Limb (tissue), 2 donors: ENCODE results near the gene C11orf52.

Experiments used
- DNase-seq, 2 donors: peaks; one replicate each; pipeline ENCODE4 v3.0.0-alpha.2; 2016; ENCODE audit errors: extremely low spot score in 2 of 2

Gene C11orf52

DNA sequence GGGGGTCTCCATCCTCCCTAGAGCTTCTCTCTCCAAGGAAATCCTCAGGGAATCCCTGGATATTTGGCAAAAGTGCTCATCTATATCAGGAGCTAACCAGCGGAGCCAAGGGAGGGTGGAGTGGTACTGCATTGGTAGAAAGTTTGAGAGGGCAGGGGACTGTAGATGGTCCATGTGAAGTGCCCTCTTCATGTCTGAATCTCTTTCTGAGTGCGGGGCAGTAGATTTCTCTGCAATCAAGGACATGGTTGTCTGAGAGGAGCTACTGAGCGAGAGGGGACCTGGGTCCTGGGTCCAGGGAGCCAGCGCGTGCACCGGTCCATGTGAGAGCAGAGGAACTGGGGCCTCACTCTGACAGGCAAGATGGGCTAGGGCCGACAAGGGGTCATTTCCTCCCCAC, 19.1 kb downstream of the C11orf52 start:
- DNase-seq, result peak in 1 of 2 donors; percentile 40

DNA sequence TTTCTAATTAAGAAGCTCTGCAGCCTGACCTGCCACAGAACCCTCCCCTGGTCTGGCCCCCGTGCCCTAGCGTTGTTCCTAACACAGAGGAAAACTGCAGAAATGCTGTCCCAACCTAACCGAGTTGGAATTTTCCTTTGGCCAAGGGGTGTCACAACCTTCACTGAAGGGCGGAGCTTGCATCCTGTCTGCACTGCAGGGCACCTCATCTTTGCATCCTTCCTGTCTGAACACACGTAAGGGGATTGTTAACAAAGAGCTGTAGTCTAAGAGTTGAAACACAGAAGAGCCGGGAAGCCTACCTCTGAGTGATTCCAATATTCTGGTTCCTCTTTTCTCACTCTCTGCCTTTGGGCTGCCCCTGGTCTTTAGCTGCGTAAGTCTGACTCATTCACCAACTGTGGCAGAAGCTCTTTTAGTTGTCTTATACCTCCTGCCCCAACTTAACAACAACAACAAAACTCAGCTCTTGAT, 20.0 kb downstream of the C11orf52 start:
- DNase-seq, result no peak

DNA sequence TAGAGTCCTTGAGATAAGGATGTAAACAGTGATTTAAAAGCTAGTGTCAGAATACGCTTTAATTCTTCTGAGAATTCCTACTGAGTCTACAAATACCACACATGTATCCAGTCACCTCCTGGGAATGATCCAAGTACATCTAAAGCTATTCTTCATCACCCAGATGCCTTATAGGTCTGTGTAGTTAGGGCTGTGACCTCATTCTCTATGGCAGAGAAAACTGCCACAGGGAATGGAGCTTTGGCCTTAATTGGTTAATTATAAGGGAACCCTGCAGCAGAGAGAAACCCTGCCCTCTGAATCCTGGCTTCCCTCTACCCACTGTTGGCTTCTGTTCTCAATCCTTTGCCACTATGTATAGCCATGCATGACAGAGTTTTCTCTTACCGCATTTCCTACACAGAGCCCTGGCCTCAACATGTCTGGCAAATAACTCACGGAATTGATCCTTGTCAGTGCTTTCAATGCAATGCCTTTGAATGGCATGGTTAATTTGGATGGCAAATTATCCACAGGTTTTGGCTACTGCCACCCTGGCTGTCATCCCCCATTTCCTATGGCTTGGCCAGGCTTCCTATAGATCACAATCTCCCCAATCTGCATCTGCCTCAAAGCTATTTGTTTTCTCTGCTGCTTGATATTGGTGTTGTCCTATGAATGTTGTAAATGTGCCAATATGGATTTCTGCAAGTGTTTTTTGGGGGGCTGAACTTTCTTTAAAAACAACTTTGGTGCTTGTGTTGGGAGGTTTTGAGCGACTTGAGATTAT, 21.3 kb downstream of the C11orf52 start:
- no peak for DNase-seq

DNA sequence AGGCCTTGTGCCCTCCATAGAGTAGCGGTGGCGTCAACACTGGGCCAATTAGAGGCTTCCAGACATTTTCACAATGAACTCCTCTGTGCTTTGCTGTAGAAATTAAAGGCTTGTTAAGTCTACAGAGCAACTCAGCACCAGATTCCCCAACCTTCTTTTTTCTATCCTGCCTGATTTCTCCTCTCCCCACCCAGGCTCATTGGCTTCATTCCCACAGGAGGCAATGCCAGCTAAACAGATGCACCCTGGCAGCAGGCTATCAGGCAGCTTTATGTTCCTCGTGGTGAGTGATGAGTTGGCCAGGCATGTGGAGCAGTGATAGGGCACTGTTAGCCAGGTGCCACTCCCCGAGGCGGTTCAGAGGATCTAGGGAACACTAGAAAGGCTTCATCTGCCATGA, 23.2 kb downstream of the C11orf52 start:
- DNase-seq, result no peak

DNA sequence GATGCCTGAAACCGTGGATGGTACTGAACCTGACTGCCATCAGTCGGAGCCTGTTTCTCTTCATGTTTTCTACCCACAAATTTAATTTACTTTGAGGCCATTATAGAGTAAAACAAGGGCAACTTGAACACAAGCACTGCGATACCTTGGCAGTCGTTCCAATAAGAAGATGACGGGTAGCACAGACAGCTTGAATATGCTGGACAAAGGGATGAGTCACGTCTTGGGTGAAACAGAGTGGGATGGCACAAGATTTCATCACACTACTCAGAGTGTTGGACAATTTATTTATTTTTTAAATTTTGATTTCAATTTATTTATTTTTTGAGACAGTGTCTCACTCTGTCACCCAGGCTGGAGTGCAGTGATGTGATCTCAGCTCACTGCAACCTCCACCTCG, 24.1 kb downstream of the C11orf52 start:
- DNase-seq, result no peak

DNA sequence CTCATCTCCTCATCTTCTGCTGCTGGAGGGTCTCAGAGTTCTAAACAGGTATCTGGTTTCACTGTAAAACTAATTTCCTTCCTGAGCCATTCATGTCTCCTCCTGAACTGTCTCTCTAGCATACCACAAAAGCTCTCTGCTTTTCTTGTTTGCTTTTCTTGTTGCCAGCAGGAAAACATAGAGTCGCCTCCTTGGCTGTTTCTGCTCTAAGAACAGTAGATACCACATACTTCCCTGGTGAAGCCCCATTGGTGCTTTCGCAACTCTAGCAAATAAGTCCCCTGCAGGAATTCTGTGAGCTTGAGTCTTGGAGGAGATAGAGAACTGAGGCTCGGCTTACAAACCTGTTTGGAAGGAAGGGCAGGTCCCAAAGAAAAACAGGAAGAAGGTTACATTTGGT, 25.4 kb downstream of the C11orf52 start:
- DNase-seq, result no peak

DNA sequence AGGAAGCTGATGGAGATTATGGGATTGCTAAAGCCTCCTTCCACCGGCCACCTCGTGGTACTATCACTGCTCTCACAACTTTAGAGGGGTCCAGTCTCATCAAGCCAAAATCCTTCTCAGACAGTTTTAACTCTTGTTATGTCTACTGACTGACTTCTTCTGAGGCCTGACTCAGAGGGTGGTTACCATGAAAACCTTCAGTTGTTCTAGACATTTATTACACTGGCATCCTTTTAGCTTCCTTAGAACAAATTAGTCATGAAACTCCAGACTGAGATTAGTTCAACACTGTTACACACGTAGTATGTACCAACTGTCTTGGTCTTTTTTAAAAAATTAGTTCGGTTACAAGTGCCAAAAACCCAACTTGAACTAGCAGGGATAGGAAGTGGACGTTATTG, 25.9 kb downstream of the C11orf52 start:
- no peak for DNase-seq

DNA sequence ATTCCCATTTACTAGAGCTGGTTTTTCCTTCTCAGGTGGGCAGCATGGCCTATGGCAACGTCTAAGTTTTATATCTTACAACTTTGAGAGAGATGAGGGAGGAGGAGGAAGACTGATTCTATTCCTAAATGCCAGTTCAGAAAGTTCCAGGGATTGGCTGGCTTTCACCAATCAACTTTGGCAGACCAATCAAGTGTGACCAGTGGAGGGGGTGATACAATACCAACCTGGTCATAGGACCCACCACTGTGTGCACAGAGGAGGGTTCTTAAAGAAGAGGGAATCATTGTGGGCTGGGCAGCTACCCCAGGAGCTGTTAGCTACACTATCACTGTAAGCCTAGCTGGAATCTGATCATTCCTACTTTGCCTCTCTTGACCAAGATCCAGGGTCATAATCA, 26.5 kb downstream of the C11orf52 start:
- no peak for DNase-seq

DNA sequence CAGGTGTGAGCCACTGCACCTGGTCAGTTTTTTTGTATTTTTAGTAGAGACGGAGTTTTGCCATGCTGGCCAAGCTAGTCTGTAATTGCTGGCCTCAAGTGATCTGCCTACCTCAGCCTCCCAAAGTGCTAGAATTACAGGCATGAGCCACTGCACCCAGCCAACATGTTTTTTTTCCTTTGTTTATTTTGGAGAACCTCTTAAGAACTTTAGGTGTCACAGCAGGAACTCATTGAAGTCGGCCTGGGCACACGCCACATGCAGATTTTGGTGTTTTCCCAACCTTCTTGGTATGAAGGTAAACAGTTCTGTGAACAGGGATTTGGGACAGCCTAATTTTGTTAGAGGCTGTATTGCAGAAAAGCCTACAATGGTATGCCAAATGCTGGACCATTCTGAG, 27.8 kb downstream of the C11orf52 start:
- no peak for DNase-seq

DNA sequence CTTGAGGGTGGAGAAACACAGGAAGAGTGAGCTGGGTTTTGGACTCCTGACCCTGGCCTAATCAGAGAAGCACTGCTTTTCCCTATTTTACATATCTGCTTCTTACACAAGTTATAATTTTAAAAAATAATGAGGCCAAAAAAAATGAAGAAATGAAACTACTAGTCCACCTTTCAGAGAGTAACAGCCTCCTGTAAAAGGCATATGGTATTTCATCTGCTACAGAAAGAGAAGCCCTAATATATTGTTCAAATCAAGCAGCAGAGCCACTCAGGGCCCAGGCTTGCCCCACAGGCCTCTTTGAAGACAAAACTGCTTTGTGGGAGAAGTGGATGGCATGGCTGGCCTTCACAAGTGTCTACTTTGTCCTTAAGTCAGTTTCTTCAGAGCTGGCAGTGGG, 28.4 kb downstream of the C11orf52 start:
- no peak for DNase-seq

DNA sequence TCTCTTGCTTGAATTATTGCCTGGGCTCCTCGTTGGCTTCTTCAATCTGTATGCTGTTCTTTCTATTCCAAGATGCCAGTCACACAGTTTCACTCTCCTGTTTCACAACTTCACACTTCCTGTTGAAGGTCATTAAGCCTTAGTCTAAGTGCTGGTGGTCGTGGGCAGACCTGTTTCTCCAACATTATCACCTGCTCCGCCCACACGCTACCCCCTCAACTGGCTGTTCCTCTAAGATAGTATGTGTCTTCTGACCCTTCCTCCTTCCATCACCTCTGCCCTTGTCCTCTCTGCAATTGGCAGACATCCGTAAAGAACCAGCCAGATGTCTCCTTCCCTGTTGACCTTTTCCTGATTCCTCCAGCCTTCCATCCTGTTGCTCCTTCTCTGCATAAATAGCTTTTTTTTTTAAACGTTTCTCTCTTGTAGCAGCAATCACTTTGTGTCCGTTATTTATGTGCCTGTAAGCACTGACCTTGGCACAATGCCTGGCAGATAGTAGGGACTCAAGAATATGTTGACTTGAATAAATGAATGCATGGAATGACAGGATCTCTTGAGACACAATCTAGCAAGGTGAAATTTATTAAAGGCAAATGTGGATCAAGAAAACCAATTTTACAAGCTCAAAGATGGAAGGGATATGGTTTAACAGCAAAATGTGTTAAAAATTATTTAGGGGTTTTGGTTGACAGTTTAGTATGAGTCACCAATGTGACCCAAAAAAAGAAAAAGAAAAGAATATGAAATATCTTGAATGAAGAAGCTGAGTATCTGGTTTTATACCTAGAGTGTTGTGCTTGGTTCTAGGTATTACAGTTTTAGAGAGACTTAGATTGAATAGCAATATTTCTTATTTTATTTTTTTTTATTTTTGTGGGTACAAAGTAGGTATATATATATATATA, 31.1 kb downstream of the C11orf52 start:
- DNase-seq, result no peak

DNA sequence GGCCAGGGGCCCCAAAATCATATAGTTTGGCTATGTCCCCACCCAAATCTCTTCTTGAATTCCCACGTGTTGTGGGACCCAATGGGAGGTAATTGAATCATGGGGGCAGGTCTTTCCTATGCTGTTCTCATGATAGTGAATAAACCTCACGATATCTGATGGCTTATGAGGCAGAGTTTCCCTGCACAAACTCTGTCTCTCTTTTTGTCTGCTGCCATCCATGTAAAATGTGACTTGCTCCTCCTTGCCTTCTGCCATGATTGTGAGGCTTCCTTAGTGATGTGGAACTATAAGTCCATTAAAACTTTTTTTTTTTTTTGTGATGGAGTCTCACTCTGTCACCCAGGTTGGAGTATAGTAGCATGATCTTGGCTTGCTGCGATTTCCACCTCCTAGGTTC, 32.9 kb downstream of the C11orf52 start:
- no peak for DNase-seq

DNA sequence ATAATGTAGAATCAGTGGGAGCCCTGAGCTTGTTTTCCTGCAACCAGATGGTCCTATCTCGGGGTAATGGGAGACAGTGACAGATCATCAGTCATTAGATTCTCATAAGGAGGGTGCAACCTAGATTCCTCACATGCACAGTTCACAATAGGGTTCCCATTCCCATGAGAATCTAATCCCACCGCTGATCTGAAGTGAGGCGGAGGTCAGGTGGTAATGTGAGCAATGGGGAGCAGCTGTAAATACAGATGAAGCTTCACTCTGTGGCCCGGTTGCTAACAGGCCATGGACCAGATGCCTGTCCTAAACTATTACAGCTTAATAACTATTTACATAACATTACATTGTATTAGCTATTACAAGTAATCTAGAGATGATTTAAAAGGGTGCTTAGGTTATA, 35.4 kb downstream of the C11orf52 start:
- no peak for DNase-seq

DNA sequence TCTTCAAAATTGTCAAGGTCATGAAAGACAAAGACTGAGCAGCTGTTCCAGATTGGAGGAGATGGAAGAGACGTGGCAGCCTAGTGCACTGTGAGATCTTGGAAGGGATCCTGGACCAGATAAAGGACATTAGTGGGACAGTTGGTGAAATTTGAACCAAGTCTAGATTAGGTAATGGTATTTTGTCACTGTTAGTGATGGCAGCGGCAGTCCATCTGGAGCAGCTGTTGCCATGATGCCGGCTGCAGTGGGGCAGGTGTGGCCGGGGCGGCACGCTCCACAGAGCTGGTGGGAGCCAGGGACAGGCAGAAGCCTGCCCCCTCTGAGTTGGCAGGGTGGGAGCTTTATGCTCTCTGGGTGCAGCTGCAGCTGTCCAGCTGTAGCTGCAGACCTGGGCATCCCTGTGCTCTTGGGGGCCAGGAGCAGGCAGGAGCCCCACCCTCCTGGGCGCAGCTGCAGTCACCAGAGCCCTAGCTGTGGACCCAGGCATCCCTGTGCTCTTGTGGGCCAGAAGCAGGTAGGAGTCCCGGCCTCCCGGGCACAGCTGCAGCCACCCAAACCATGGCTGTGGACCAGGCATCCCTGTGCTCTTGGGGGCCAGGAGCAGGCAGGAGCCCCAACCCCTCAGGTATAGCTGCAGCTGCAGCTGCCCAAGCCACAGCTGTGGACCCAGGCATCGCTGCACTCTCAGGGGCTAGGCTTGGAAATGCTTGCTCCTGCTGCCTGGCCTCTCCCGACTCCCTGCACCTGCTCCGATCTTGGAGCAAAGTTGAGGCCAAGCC, 39.1 kb downstream of the C11orf52 start:
- DNase-seq, result peak; percentile 50 to 55

DNA sequence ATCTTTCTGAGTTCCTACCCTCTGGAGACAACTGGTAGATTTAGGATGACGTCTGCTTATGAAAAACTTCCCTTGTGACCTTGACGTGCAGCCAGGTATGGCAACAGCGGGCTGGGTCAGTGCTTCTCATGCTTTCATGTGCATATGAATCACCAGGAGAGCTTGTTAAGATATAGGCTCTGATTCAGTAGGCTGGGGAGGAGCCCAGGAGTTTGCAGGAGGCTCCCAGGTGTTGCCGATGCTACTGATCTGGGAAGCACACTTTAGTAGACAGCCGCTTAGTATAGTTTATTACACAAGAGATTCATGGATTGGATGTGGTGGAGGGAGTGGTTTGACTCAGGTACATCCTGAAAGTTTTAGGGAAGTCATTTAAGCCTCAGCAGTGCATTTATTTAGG, 42.2 kb downstream of the C11orf52 start:
- DNase-seq, result no peak

DNA sequence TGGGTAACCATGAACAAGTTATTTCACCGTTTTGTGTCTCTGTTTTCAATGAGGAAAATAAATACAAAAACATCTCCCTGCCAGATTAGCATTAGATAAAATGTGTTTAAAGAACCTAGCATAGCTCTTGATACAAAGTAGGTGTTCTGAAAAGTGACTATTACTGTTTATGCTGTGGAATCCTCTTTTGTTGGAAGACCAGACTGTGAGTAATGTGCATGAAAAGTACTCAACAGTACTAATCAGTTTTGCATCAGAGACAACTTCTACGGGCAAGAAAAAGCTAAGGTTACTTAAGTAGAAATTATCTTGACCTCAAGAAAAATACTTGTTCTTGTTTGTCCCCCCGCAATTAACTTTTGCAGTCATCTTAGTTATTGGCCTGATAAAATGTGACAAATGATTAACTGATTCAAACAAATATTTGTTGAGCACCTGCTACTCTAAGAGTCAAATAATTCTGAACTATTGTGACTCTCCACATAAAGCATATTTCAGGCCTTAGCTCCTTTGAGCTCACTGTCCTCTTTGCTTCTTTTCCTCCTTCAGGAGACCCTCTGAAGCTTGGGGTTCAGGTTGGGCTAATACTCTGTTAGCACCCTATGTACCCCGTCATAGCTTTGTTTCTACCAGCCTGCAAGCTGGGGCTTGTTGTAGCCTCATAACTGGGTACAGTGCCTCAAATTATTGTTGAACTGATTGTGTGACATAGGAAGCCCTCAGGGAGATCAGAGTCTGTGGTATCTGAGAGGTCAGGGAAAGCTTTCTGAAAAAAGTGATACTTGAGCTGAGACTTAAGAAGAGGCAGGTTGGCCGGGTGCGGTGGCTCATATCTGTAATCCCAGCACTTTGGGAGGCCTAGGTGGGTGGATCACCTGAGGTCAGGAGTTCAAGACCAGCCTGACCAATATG, 42.9 kb downstream of the C11orf52 start:
- DNase-seq, result no peak

DNA sequence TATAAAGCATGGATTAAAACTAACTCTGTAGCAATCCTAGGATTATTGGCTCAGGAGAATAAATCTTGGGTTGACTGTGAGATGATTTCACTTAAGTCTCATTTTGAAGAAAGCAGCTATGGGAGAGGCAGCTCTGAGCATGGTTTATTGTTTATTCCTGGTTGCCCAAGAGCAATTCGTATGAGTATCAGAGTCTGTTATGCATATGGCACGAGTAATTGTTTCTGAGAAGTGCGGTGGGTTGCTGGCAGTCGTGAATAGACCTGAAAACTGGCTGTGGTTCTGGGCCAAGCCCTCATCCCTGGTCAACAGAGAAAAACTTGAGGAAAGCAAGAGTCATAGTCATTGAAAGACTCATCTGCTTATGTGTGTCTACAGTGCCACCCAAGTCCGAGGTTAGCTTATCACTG, 45.2 kb downstream of the C11orf52 start:
- no peak for DNase-seq

DNA sequence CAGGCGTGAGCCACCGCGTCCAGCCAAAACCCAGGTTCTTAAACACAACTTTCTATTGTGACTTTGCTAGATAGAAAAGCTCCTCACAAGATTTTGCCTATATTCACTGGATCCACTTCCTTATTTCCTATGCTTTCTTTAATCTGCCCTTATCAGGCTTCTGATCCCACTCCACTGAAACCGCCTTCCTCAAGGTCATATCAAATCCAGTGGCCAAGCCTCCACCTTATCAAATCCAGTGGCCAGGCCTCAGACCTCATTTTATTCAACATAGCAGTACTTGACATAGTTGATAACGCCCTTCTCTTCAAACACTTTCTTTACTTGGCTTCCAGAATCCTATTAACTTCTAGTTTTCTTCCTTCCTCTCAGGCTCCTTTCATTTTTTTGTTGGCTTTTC, 48.0 kb downstream of the C11orf52 start:
- DNase-seq, result no peak

DNA sequence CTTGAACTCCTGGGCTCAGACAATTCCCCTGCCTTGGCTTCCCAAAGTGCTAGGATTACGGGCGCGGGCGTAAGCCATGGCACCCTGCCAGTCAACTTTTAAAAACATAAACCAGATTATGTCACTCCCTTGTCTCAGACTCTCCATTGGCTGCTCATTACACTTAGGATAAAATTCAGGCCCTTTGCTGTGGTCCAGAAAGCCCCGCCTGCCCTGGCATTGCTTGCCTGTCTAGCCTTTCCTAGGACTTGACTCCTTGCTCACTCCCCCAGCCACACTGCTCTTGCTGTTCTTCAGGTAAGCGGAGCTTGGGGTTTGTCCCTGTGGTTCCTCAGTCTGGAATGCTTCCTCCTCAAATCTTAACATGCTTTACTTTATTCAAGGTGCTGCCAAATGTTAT, 48.9 kb downstream of the C11orf52 start:
- DNase-seq, result no peak

DNA sequence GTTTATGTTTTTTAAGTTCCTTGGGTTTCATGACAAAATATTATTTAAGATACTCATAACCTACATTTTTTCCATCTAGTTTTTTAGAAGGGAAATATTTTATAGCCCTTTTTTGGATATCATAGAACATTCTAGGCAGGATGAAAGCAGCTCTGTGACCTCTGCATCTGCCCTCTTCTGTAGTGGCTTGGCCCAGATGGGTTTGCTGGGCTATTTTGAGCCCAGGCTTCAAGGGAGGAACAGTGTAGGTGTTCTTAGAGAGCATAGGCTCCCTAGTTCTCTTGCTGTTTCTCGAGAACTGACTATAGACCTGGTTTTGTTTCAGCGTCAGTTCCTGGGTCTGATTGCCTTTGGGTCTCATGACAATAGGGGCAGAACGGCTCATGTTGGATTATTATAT, 50.6 kb downstream of the C11orf52 start:
- DNase-seq, result no peak

DNA sequence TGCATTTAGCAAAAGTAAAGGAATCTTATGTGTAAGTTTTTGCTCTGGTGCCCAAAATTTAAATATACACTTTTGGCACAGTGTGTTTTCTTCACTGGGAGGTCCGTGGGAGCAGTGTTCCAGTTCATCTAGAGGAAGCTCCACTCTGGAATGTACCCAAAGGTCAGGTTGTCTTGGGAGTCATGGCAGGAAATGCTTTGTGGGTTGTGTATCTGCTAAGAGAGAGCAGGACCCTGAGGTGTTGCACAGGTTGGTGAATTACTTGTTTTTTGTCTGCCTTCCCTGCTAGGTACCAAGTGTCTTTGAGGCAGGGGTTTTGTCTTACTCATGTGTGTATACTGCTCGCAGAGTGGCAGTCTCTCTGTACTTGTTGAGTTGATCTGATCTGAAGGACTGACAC, 55.7 kb downstream of the C11orf52 start:
- DNase-seq, result no peak
